Measurements from ENCODE around the gene RNMT.

GRCh38 chr18:13720123-13720522, 6.3 kb upstream of the RNMT start:
- TF ChIP-seq GATA2 (IDR thresholded peaks at IDR 0.05; ENCODE audit: low read depth, low read length) (no peak), GATA3 (IDR thresholded peaks at IDR 0.05; ENCODE audit: low read depth, low read length) (no peak)

Data from SH-SY5Y (cell line).